IMR-90 (cell line): Measurements from ENCODE around the gene SIX2. TPM values are rescaled to one million over a fixed set of nuclear protein-coding genes. Genes with fewer than 3 reads are reported as not detected.

Experiments used
- ATAC-seq: fragments of 200-7000 bp; cut with Tn5 transposase; 2 replicates; pipeline ENCODE4 v1.9.1; 2020; ENCODE audit warnings: low read depth, mild to moderate bottlenecking, moderate library complexity
- BruUV-seq: library from RNA; stranded (reverse); fragments of 400-500 nt; replicated peaks from 2 replicates; lab custom pipeline; 2021; lab: Mats Ljungman, UMichigan
- CTCF ChIA-PET: fragments of 300-600 bp; formaldehyde crosslinking; extraction: SDS; loops from one replicate; lab custom pipeline; 2021; ENCODE audit warnings: antibody characterized with exemption; lab: Yijun Ruan, JAX
- POLR2A ChIA-PET: fragments of 300-600 bp; sonication (Branson Sonifier 250); formaldehyde crosslinking; loops from one replicate; lab custom pipeline; 2022; ENCODE audit warnings: antibody characterized with exemption; ENCODE audit not compliant: unreplicated experiment; lab: Charles Lee
- DNase-seq: peaks from one replicate; pipeline ENCODE4 v3.0.0; 2013
- H2AFZ ChIP-seq: replicated peaks from 2 replicates; pipeline ENCODE3; 2013; ENCODE audit warnings: low read length, mild to moderate bottlenecking; ENCODE audit not compliant: poor library complexity
- H2AK5ac ChIP-seq: 2 replicates; pipeline ENCODE4 v1.6.1; 2013; ENCODE audit warnings: low read depth, low read length, inconsistent platforms
- H2AK9ac ChIP-seq: replicated peaks from 2 replicates; pipeline ENCODE3; 2013; ENCODE audit warnings: mild to moderate bottlenecking, low read depth, low read length, moderate library complexity; ENCODE audit not compliant: poor library complexity
- H2BK120ac ChIP-seq: 2 replicates; pipeline ENCODE4 v1.6.1; 2013; ENCODE audit warnings: low read depth, low read length, inconsistent platforms
- H2BK15ac ChIP-seq: 3 replicates; pipeline ENCODE4 v1.6.1; 2013; ENCODE audit warnings: low read depth, low read length, inconsistent platforms
- H2BK20ac ChIP-seq: 2 replicates; pipeline ENCODE4 v1.6.1; 2013; ENCODE audit warnings: low read depth, mild to moderate bottlenecking, inconsistent platforms, low read length, moderate library complexity
- H2BK5ac ChIP-seq: 2 replicates; pipeline ENCODE4 v1.6.1; 2013; ENCODE audit warnings: mild to moderate bottlenecking, low read depth, low read length, inconsistent platforms; ENCODE audit not compliant: poor library complexity, severe bottlenecking
- H3K14ac ChIP-seq: replicated peaks from 2 replicates; pipeline ENCODE4 v1.6.1; 2013; ENCODE audit warnings: low read depth, low read length, inconsistent platforms
- H3K18ac ChIP-seq: 2 replicates; pipeline ENCODE4 v1.6.1; 2013; ENCODE audit warnings: low read depth, low read length, control low read depth
- H3K23ac ChIP-seq: 2 replicates; pipeline ENCODE4 v1.6.1; 2013; ENCODE audit warnings: low read depth, low read length, inconsistent platforms
- H3K27ac ChIP-seq: 2 replicates; pipeline ENCODE4 v1.5.1; 2013; ENCODE audit warnings: mild to moderate bottlenecking, control low read depth, low read length; ENCODE audit not compliant: insufficient read depth
- H3K27me3 ChIP-seq: 2 replicates; pipeline ENCODE4 v1.6.1; 2013; ENCODE audit warnings: low read length; ENCODE audit not compliant: control insufficient read depth, insufficient read depth
- H3K36me3 ChIP-seq: 2 replicates; pipeline ENCODE4 v1.6.1; 2013; ENCODE audit warnings: low read length, mixed read lengths; ENCODE audit not compliant: control insufficient read depth, insufficient read depth
- H3K4ac ChIP-seq: 2 replicates; pipeline ENCODE4 v1.6.1; 2013; ENCODE audit warnings: low read depth, low read length, inconsistent platforms
- H3K4me1 ChIP-seq: 2 replicates; pipeline ENCODE4 v1.6.1; 2013; ENCODE audit warnings: low read length, mixed read lengths; ENCODE audit not compliant: control insufficient read depth, insufficient read depth
- H3K4me2 ChIP-seq: 2 replicates; pipeline ENCODE4 v1.6.1; 2013; ENCODE audit warnings: low read depth, mild to moderate bottlenecking, control low read depth, low read length, moderate library complexity
- H3K4me3 ChIP-seq: 2 replicates; pipeline ENCODE4 v1.5.1; 2013; ENCODE audit warnings: low read depth, mild to moderate bottlenecking, control low read depth, low read length, moderate library complexity; ENCODE audit not compliant: insufficient read depth
- H3K56ac ChIP-seq: 2 replicates; pipeline ENCODE4 v1.6.1; 2013; ENCODE audit warnings: low read length, inconsistent platforms; ENCODE audit not compliant: insufficient read depth; ENCODE audit errors: extremely low read depth
- H3K79me1 ChIP-seq, 2 experiments: 2 replicates each; pipeline ENCODE4 v1.6.1; 2013; ENCODE audit warnings: low read length in 2 of 2, inconsistent platforms in 1 of 2, low read depth in 1 of 2
- H3K9ac ChIP-seq: 2 replicates; pipeline ENCODE4 v1.6.1; 2013; ENCODE audit warnings: low read depth, low read length, control low read depth
- H3K9me1 ChIP-seq: 2 replicates; pipeline ENCODE4 v1.6.1; 2013; ENCODE audit warnings: low read length, inconsistent platforms; ENCODE audit not compliant: insufficient read depth
- H3K9me3 ChIP-seq: 2 replicates; pipeline ENCODE4 v1.6.1; 2013; ENCODE audit warnings: low read length; ENCODE audit not compliant: control insufficient read depth, insufficient read depth
- H4K20me1 ChIP-seq: 2 replicates; pipeline ENCODE4 v1.6.1; 2013; ENCODE audit warnings: low read length, inconsistent platforms; ENCODE audit not compliant: insufficient read depth
- H4K5ac ChIP-seq: 2 replicates; pipeline ENCODE4 v1.6.1; 2013; ENCODE audit warnings: mild to moderate bottlenecking, low read depth, low read length, control low read depth
- H4K8ac ChIP-seq, 2 experiments: 2 replicates each; pipeline ENCODE4 v1.6.1; 2013; ENCODE audit warnings: low read depth in 2 of 2, low read length in 2 of 2, control low read depth in 1 of 2, inconsistent platforms in 1 of 2
- H4K91ac ChIP-seq: 2 replicates; pipeline ENCODE4 v1.6.1; 2013; ENCODE audit warnings: low read depth, low read length, inconsistent platforms; ENCODE audit not compliant: insufficient read depth
- BHLHE40 ChIP-seq: fragments of 150-350 bp; IDR thresholded peaks from 2 replicates; pipeline ENCODE4 v1.6.1; 2016; ENCODE audit warnings: mild to moderate bottlenecking, low read depth, low read length
- CEBPB ChIP-seq: IDR thresholded peaks from 2 replicates; pipeline ENCODE4 v1.6.1; 2012; ENCODE audit warnings: low read depth, low read length, improper control_type of control experiment
- CHD1 ChIP-seq: IDR thresholded peaks from 2 replicates; pipeline ENCODE4 v1.6.1; 2012; ENCODE audit warnings: low read depth, low read length, improper control_type of control experiment
- FOS ChIP-seq: fragments of 150-350 bp; IDR thresholded peaks from 2 replicates; pipeline ENCODE4 v1.6.1; 2016; ENCODE audit warnings: low read depth, low read length
- MAFK ChIP-seq: IDR thresholded peaks from 2 replicates; pipeline ENCODE4 v1.6.1; 2012; ENCODE audit warnings: low read depth, low read length, improper control_type of control experiment
- MAZ ChIP-seq: IDR thresholded peaks from 2 replicates; pipeline ENCODE4 v1.6.1; 2012; ENCODE audit warnings: low read depth, mild to moderate bottlenecking, low read length, improper control_type of control experiment, moderate library complexity, borderline replicate concordance
- POLR2A ChIP-seq: IDR thresholded peaks from 2 replicates; pipeline ENCODE4 v1.6.1; 2012; ENCODE audit warnings: mild to moderate bottlenecking, low read depth, low read length
- RAD21 ChIP-seq: IDR thresholded peaks from 2 replicates; pipeline ENCODE4 v1.6.1; 2012; ENCODE audit warnings: low read length, improper control_type of control experiment
- RFX5 ChIP-seq: IDR thresholded peaks from 2 replicates; pipeline ENCODE4 v1.8.0; 2012; ENCODE audit warnings: low read depth, mild to moderate bottlenecking, low read length, moderate library complexity
- WGBS, 2 experiments: methylation state at CpG; one replicate each; pipeline versions ENCODE4 v1.1.5 to v1.1.7; 2013; ENCODE audit warnings: missing lambda C conversion rate in 2 of 2; ENCODE audit not compliant: insufficient read length in 1 of 2; ENCODE audit errors: extremely low coverage in 2 of 2; 5-methylcytosine and 5-hydroxymethylcytosine counted together
- dilution Hi-C: fragments of 300-500 bp; cut with HindIII; formaldehyde crosslinking; loops from one replicate; pipeline ENCODE4 v1.14.3; 2018; ENCODE audit warnings: low sequenced_read_pairs; ENCODE audit not compliant: unreplicated experiment
- in situ Hi-C: fragments of 300-500 bp; cut with MboI; formaldehyde crosslinking; loops from 3 replicates; pipeline ENCODE4 v1.14.3; 2019; ENCODE audit warnings: low sequenced_read_pairs, inconsistent platforms, mixed read lengths
- intact Hi-C: fragments of 100-400 bp; cut with micrococcal nuclease; formaldehyde crosslinking; loops from 2 replicates; pipeline ENCODE4 v1.10.0; 2022
- polyA plus RNA-seq, 3 experiments: library from polyadenylated mRNA; depleted of rRNA; stranded (reverse); fragments of >200 nt; gene quantifications; 2 replicates each; pipeline ENCODE4 v1.2.3, GENCODE V29; 2012; ENCODE audit warnings: low replicate concordance in 1 of 3
- total RNA-seq: library from RNA; depleted of rRNA; stranded (reverse); fragments of >200 nt; gene quantifications from 2 replicates; pipeline ENCODE4 v1.2.3, GENCODE V29; 2012
- TF ChIP-seq, protein P1 (sequence below): fragments of 150-350 bp; IDR thresholded peaks from 2 replicates; pipeline ENCODE4 v1.6.1; 2016; ENCODE audit warnings: low read depth, mild to moderate bottlenecking, low read length, moderate library complexity, borderline replicate concordance

SIX2 gene
- total and polyA plus RNA-seq, 2 of the 4 experiments (the other 2 are of a cell fraction), result not detected

DNA sequence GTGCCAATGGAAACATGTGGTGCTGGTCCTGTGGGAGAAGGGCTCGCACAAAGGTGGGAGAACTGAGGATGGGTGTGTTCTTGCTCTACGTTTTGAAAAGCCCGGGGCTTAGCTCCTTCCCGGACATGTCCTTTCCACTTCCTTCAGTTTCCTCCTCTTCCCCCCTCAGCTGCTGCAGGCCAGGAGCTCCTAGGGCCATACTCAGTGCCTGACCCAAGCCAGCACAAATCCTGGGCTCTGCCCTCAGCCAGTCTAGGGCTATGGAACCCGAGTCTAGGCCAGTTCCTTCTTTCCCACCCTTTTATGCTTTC is 1.4 kb upstream of the SIX2 start:
- no peak overlapping the region for H3K4ac ChIP-seq
- H4K5ac ChIP-seq, result no peak overlapping the region
- H3K79me1 ChIP-seq, result no peaks in the 10 kb centered on the region
- CTCF ChIA-PET, result no interaction called here
- no TSS peak for BruUV-seq
- dilution Hi-C loops, result no loop called here
- H3K36me3 ChIP-seq, result no peaks in the 10 kb centered on the region
- H3K4me3 ChIP-seq, result no peak overlapping the region
- no CpG with 5 or more reads among the region's 5 CpGs for WGBS, 2 experiments
- no peak overlapping the region for H2AFZ ChIP-seq
- no peak overlapping the region for H2AK5ac ChIP-seq
- H3K27me3 ChIP-seq, result peaks cover 96% of the 10 kb centered on the region
- POLR2A ChIA-PET, result no interaction called here
- H2BK20ac ChIP-seq, result no peak overlapping the region
- H3K4me1 ChIP-seq, result peaks cover 6% of the 10 kb centered on the region; the same call in 1 of the 2 replicates
- no peak overlapping the region for H3K56ac ChIP-seq
- no peak overlapping the region for H3K27ac ChIP-seq
- no peak overlapping the region for H3K23ac ChIP-seq
- no peak overlapping the region for H3K9ac ChIP-seq
- intact Hi-C loops, result no loop called here
- no peak overlapping the region for H2BK120ac ChIP-seq
- no peak overlapping the region for H2AK9ac ChIP-seq
- in situ Hi-C loops, result no loop called here
- no peak overlapping the region for H3K18ac ChIP-seq
- no peak for ATAC-seq
- H3K9me1 ChIP-seq, result no peaks in the 10 kb centered on the region
- no peak overlapping the region for H4K91ac ChIP-seq
- H3K9me3 ChIP-seq, result peaks cover 21% of the 10 kb centered on the region
- no peaks in the 10 kb centered on the region; the same call in 1 of the 2 replicates for H4K20me1 ChIP-seq
- no peak overlapping the region for H3K14ac ChIP-seq
- TF ChIP-seq MAFK, result no peak
- no peak for TF ChIP-seq BHLHE40
- no peak for TF ChIP-seq RFX5
- no peak for TF ChIP-seq POLR2A
- no peak for TF ChIP-seq MAZ
- TF ChIP-seq FOS, result no peak
- TF ChIP-seq CHD1, result no peak
- no peak for TF ChIP-seq RAD21
- TF ChIP-seq, protein P1, sequence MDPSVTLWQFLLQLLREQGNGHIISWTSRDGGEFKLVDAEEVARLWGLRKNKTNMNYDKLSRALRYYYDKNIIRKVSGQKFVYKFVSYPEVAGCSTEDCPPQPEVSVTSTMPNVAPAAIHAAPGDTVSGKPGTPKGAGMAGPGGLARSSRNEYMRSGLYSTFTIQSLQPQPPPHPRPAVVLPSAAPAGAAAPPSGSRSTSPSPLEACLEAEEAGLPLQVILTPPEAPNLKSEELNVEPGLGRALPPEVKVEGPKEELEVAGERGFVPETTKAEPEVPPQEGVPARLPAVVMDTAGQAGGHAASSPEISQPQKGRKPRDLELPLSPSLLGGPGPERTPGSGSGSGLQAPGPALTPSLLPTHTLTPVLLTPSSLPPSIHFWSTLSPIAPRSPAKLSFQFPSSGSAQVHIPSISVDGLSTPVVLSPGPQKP, result no peak
- no peak for TF ChIP-seq CEBPB
- H4K8ac ChIP-seq, result no peak overlapping the region
- no peak overlapping the region for H3K4me2 ChIP-seq
- H2BK15ac ChIP-seq, result no peak overlapping the region
- DNase-seq, result no peak
- H2BK5ac ChIP-seq, result no peak overlapping the region
